HL-60 (cell line): ENCODE measurements around the gene NIPBL.

ENCODE experiments used
- CTCF ChIP-seq: IDR thresholded peaks from one replicate; pipeline ENCODE4 v1.5.1; 2011; ENCODE audit warnings: low read length, control low read depth, inconsistent platforms; ENCODE audit not compliant: insufficient read depth
- POLR2AphosphoS5 ChIP-seq: IDR thresholded peaks from 2 replicates; pipeline ENCODE4 v1.6.1; 2012; ENCODE audit warnings: low read depth

GRCh38 chr5:36904677-36905076 lies 28.1 kb downstream of the NIPBL start:
- no peak for TF ChIP-seq CTCF
- no peak for TF ChIP-seq POLR2AphosphoS5
